Left lung (tissue), 10 donors: Measurements from ENCODE around the gene TXK. TPM values are rescaled to one million over a fixed set of nuclear protein-coding genes. Genes with fewer than 3 reads are reported as not detected.

Experiments
- ATAC-seq: fragments of 200-7000 bp; cut with Tn5 transposase; one replicate; pipeline ENCODE4 v1.9.1; 2020; ENCODE audit warnings: moderate library complexity
- DNase-seq, 4 donors: peaks; one replicate each; pipeline ENCODE4 v3.0.0-alpha.2; 2013 to 2020
- H3K27ac ChIP-seq, 2 donors: fragments of 200-600 bp; sonication (generic) in 1 of 2; one replicate each; pipeline versions ENCODE4 v1.5.0 to v1.8.0; 2020 to 2021
- H3K27me3 ChIP-seq, 2 donors: fragments of 200-600 bp; sonication (generic) in 1 of 2; one replicate each; pipeline versions ENCODE4 v1.5.0 to v1.8.0; 2020 to 2021
- H3K36me3 ChIP-seq, 2 donors: fragments of 200-600 bp; sonication (generic) in 1 of 2; one replicate each; pipeline versions ENCODE4 v1.5.0 to v1.8.0; 2020 to 2021
- H3K4me1 ChIP-seq, 2 donors: fragments of 200-600 bp; one replicate each; pipeline ENCODE4 v1.8.0; 2021
- H3K4me3 ChIP-seq, 2 donors: fragments of 200-600 bp; sonication (generic) in 1 of 2; one replicate each; pipeline versions ENCODE4 v1.5.0 to v1.8.0; 2020 to 2021; ENCODE audit warnings: mild to moderate bottlenecking in 1 of 2
- H3K9me3 ChIP-seq, 2 donors: fragments of 200-600 bp; sonication (generic) in 1 of 2; one replicate each; pipeline versions ENCODE4 v1.5.0 to v1.8.0; 2020 to 2021
- CTCF ChIP-seq, 2 donors: fragments of 200-600 bp; sonication (generic) in 1 of 2; IDR thresholded peaks; one replicate each; pipeline versions ENCODE4 v1.5.0 to v1.8.0; 2021; ENCODE audit warnings: antibody characterized with exemption in 2 of 2
- intact Hi-C, 2 donors: fragments of 100-400 bp; cut with DNase I; formaldehyde crosslinking; loops; one replicate each; pipeline versions ENCODE4 v1.11.2 to v1.14.2; 2022
- polyA plus RNA-seq, 6 donors: library from polyadenylated mRNA; unstranded; fragments of 120-200 nt; gene quantifications; one replicate each; pipeline ENCODE4 v1.2.1, GENCODE V29; 2013; ENCODE audit not compliant: insufficient read length in 6 of 6
- total RNA-seq, 2 donors: library from RNA; stranded (reverse); fragmentation: NEBNext Ultra II Directional; extraction: Animal tissue kit (Norgen Biotek cat#: 25700); gene quantifications; one replicate each; pipeline ENCODE4 v1.2.1, GENCODE V29; 2021
- donor health status: DM: no; HTN: yes; CAD: no.
- donor health status: DM: no; HTN: no; CAD: no.

TXK gene
- total and polyA plus RNA-seq, 8 donors = 2.4 to 5.5 (median 4.2) TPM

GRCh38 chr4:48109413-48110263 is 24.4 kb downstream of the TXK start:
- peak; percentile 81 for ATAC-seq
- intact Hi-C loops = no loop called here
- DNase-seq = peak in 1 of 4 donors; percentile 57

GRCh38 chr4:48108309-48109073 is 25.6 kb downstream of the TXK start:
- no peaks in the 10 kb centered on the region for H3K27me3 ChIP-seq
- TF ChIP-seq CTCF (IDR thresholded peaks at IDR 0.05) = no peak
- H3K27ac ChIP-seq = no peak overlapping the region
- no peak for ATAC-seq
- intact Hi-C loops = no loop called here
- no peak for DNase-seq
- H3K4me1 ChIP-seq = no peaks in the 10 kb centered on the region
- H3K36me3 ChIP-seq = no peaks in the 10 kb centered on the region
- no peaks in the 10 kb centered on the region for H3K9me3 ChIP-seq
- H3K4me3 ChIP-seq = no peak overlapping the region

More at GRCh38 chr4:48109413-48110263, 24.4 kb downstream of the TXK start:
- Histone ChIP-seq H3K27me3 (no peaks in the 10 kb centered on the region), H3K4me1 (no peaks in the 10 kb centered on the region), H3K4me3 (no peak overlapping the region), H3K9me3 (no peaks in the 10 kb centered on the region), H3K36me3 (no peaks in the 10 kb centered on the region), H3K27ac (no peak overlapping the region)
- TF ChIP-seq CTCF (IDR thresholded peaks at IDR 0.05) = peak in 1 of 2 donors; percentile 24

GRCh38 chr4:48105230-48105629 is 28.8 kb downstream of the TXK start:
- no peak for ATAC-seq
- no peaks in the 10 kb centered on the region for H3K9me3 ChIP-seq
- no peaks in the 10 kb centered on the region for H3K4me1 ChIP-seq
- H3K4me3 ChIP-seq = no peak overlapping the region
- no peak overlapping the region for H3K27ac ChIP-seq
- DNase-seq = no peak
- intact Hi-C loops = no loop called here
- no peaks in the 10 kb centered on the region for H3K27me3 ChIP-seq
- no peak for TF ChIP-seq CTCF (IDR thresholded peaks at IDR 0.05)
- H3K36me3 ChIP-seq = no peaks in the 10 kb centered on the region

- H3K9me3 ChIP-seq = no peaks in the 10 kb centered on the region
- intact Hi-C loops = no loop called here
- no peaks in the 10 kb centered on the region for H3K4me1 ChIP-seq
- H3K36me3 ChIP-seq = no peaks in the 10 kb centered on the region
- no peak overlapping the region for H3K4me3 ChIP-seq
- DNase-seq (no peak), ATAC-seq (no peak)
- no peak for TF ChIP-seq CTCF (IDR thresholded peaks at IDR 0.05)
- no peak overlapping the region for H3K27ac ChIP-seq
- H3K27me3 ChIP-seq = no peaks in the 10 kb centered on the region
Observed at GRCh38 chr4:48103483-48104139, 30.4 kb downstream of the TXK start.

GRCh38 chr4:48102303-48102702 is 31.7 kb downstream of the TXK start:
- intact Hi-C loops = no loop called here
- no peak for TF ChIP-seq CTCF (IDR thresholded peaks at IDR 0.05)
- Histone ChIP-seq H3K27ac (no peak overlapping the region), H3K27me3 (no peaks in the 10 kb centered on the region), H3K36me3 (no peaks in the 10 kb centered on the region), H3K4me3 (no peak overlapping the region), H3K9me3 (no peaks in the 10 kb centered on the region), H3K4me1 (no peaks in the 10 kb centered on the region)
- DNase-seq (no peak), ATAC-seq (no peak)
